ENCODE results near the gene SOX10.

The SOX10 gene

GRCh38 chr22:37926358-37926757, 58.0 kb downstream of the SOX10 start:
- TF ChIP-seq, protein P1, sequence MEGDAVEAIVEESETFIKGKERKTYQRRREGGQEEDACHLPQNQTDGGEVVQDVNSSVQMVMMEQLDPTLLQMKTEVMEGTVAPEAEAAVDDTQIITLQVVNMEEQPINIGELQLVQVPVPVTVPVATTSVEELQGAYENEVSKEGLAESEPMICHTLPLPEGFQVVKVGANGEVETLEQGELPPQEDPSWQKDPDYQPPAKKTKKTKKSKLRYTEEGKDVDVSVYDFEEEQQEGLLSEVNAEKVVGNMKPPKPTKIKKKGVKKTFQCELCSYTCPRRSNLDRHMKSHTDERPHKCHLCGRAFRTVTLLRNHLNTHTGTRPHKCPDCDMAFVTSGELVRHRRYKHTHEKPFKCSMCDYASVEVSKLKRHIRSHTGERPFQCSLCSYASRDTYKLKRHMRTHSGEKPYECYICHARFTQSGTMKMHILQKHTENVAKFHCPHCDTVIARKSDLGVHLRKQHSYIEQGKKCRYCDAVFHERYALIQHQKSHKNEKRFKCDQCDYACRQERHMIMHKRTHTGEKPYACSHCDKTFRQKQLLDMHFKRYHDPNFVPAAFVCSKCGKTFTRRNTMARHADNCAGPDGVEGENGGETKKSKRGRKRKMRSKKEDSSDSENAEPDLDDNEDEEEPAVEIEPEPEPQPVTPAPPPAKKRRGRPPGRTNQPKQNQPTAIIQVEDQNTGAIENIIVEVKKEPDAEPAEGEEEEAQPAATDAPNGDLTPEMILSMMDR (conservative IDR thresholded peaks at IDR 0.05; ENCODE audit: low read depth, low read length), result no peak
- H3K4me3 ChIP-seq (ENCODE audit: low read length), result no peak overlapping the region
- DNase-seq (ENCODE audit: low read depth), result no peak

DNA sequence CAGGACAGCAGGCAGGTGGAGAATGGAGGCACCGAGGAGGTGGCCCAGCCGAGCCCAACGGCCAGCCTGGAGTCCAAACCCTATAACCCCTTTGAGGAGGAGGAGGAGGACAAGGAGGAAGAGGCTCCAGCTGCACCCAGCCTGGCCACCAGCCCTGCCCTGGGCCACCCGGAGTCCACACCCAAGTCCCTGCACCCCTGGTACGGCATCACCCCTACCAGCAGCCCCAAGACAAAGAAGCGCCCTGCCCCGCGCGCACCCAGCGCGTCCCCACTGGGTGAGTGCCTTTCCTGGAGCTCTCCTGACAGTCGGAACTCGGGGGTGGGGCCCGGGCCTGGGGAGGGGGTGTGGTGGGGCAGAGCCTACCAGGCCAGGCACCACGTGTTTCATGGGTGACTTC, 58.6 kb downstream of the SOX10 start:
- no peak overlapping the region for H3K4me3 ChIP-seq (ENCODE audit: low read length)
- TF ChIP-seq, protein P1 (conservative IDR thresholded peaks at IDR 0.05; ENCODE audit: low read depth, low read length), result no peak

GRCh38 chr22:37925330-37925729, 59.0 kb downstream of the SOX10 start:
- no peak for DNase-seq (ENCODE audit: low read depth)
- no peak overlapping the region for H3K4me3 ChIP-seq (ENCODE audit: low read length)

More for the DNA sequence above, 58.6 kb downstream of the SOX10 start:
- DNase-seq (ENCODE audit: low read depth), result no peak

GRCh38 chr22:37924386-37925065, 59.8 kb downstream of the SOX10 start:
- no peak for DNase-seq (ENCODE audit: low read depth)
- TF ChIP-seq, protein P1 (conservative IDR thresholded peaks at IDR 0.05; ENCODE audit: low read depth, low read length), result no peak
- H3K4me3 ChIP-seq (ENCODE audit: low read length), result no peak overlapping the region

More at GRCh38 chr22:37925330-37925729, 59.0 kb downstream of the SOX10 start:
- TF ChIP-seq, protein P1 (conservative IDR thresholded peaks at IDR 0.05; ENCODE audit: low read depth, low read length), result no peak

GRCh38 chr22:37923927-37924326, 60.4 kb downstream of the SOX10 start:
- no peak for DNase-seq (ENCODE audit: low read depth)
- TF ChIP-seq, protein P1 (conservative IDR thresholded peaks at IDR 0.05; ENCODE audit: low read depth, low read length), result no peak
- H3K4me3 ChIP-seq (ENCODE audit: low read length), result no peak overlapping the region

Measured in retinal pigment epithelial cell (primary cell).